T-helper 2 cell treated with Interferon-gamma antibody and Interleukin-4, amounts not matched to agents 100 ng/mL and 5 ng/mL, for 36 hours (primary cell): ENCODE data around the gene PPP2R2C. TPM values are rescaled to one million over a fixed set of nuclear protein-coding genes. Genes with fewer than 3 reads are reported as not detected.

ENCODE experiments used
- intact Hi-C: fragments of 100-400 bp; cut with micrococcal nuclease; formaldehyde crosslinking; loops from one replicate; pipeline ENCODE4 v1.15.1; 2023
- total RNA-seq: library from RNA; stranded (reverse); gene quantifications from 2 replicates; pipeline ENCODE4 v1.2.3, GENCODE V29; 2022

Gene PPP2R2C
- total RNA-seq, 1 donor from 2014 or later, result not detected

GRCh38 chr4:6383009-6383404, 89.4 kb downstream of the PPP2R2C start:
- intact Hi-C loops, result no loop called here

- intact Hi-C loops, result no loop called here
Observed at GRCh38 chr4:6381571-6382123, 90.8 kb downstream of the PPP2R2C start.

GRCh38 chr4:6380746-6381410, 91.5 kb downstream of the PPP2R2C start:
- intact Hi-C loops, result no loop called here

GRCh38 chr4:6379767-6380745, 92.4 kb downstream of the PPP2R2C start:
- intact Hi-C loops, result no loop called here

- intact Hi-C loops, result no loop called here
Observed at GRCh38 chr4:6378493-6379445, 93.6 kb downstream of the PPP2R2C start.

- intact Hi-C loops, result no loop called here
Observed at GRCh38 chr4:6377626-6378492, 94.6 kb downstream of the PPP2R2C start.

- intact Hi-C loops, result no loop called here
Observed at GRCh38 chr4:6375620-6376295, 96.7 kb downstream of the PPP2R2C start.

GRCh38 chr4:6374575-6374974, 97.8 kb downstream of the PPP2R2C start:
- intact Hi-C loops, result no loop called here

- intact Hi-C loops, result no loop called here
Observed at GRCh38 chr4:6373541-6374410, 98.6 kb downstream of the PPP2R2C start.

- intact Hi-C loops, result no loop called here
Observed at GRCh38 chr4:6372649-6373525, 99.5 kb downstream of the PPP2R2C start.

- intact Hi-C loops, result no loop called here
Observed at GRCh38 chr4:6371812-6372211, 100.6 kb downstream of the PPP2R2C start.

- intact Hi-C loops, result no loop called here
Observed at GRCh38 chr4:6371271-6371670, 101.1 kb downstream of the PPP2R2C start.

- intact Hi-C loops, result no loop called here
Observed at GRCh38 chr4:6369924-6370645, 102.3 kb downstream of the PPP2R2C start.

- intact Hi-C loops, result no loop called here
Observed at GRCh38 chr4:6369511-6369910, 102.9 kb downstream of the PPP2R2C start.

- intact Hi-C loops, result no loop called here
Observed at GRCh38 chr4:6369035-6369434, 103.4 kb downstream of the PPP2R2C start.

- intact Hi-C loops, result no loop called here
Observed at GRCh38 chr4:6368601-6369000, 103.8 kb downstream of the PPP2R2C start.

- intact Hi-C loops, result no loop called here
Observed at GRCh38 chr4:6368096-6368495, 104.3 kb downstream of the PPP2R2C start.
